ENCODE measurements around the gene ADAMTS9. TPM values are rescaled to one million over a fixed set of nuclear protein-coding genes. Genes with fewer than 3 reads are reported as not detected.

The ADAMTS9 gene
- total and polyA plus RNA-seq, 7 donors: 1.2 to 61.6 (median 16.1) TPM

- no peaks in the 10 kb centered on the region for H3K9me3 ChIP-seq
- H3K27ac ChIP-seq: no peak overlapping the region
- TF ChIP-seq POLR2A (IDR thresholded peaks at IDR 0.05): no peak
- no peak for TF ChIP-seq POLR2AphosphoS5 (IDR thresholded peaks at IDR 0.05)
- no peak for TF ChIP-seq CTCF (IDR thresholded peaks at IDR 0.05)
- no peak for TF ChIP-seq EP300 (IDR thresholded peaks at IDR 0.05)
- intact Hi-C loops (cut with DNase I): no loop called here
- H3K36me3 ChIP-seq: peaks cover 0 to 17% (median 3%) of the 10 kb centered on the region in 4 donors
- no peak overlapping the region for H3K4me3 ChIP-seq
- no peak for DNase-seq
- H3K27me3 ChIP-seq: no peaks in the 10 kb centered on the region
- H3K4me1 ChIP-seq: peaks cover 0 to 25% (median 21%) of the 10 kb centered on the region in 4 donors
- WGBS, 2 donors: 95 to 98% methylated on average over 2 of the region's 2 CpGs
Observed at GRCh38 chr3:64608741-64609140, 79.1 kb downstream of the ADAMTS9 start.

GRCh38 chr3:64607032-64607551 lies 80.7 kb downstream of the ADAMTS9 start:
- no peak overlapping the region for H3K4me3 ChIP-seq
- 93 to 99% methylated on average over 2 of the region's 2 CpGs for WGBS, 2 donors
- H3K27me3 ChIP-seq: no peaks in the 10 kb centered on the region
- no peak overlapping the region for H3K27ac ChIP-seq
- DNase-seq: no peak
- H3K4me1 ChIP-seq: peaks cover 0 to 9% (median 7%) of the 10 kb centered on the region in 4 donors
- TF ChIP-seq EP300 (IDR thresholded peaks at IDR 0.05) (no peak), POLR2AphosphoS5 (IDR thresholded peaks at IDR 0.05) (no peak), CTCF (IDR thresholded peaks at IDR 0.05) (no peak)
- H3K9me3 ChIP-seq: no peaks in the 10 kb centered on the region
- intact Hi-C loops (cut with DNase I): no loop called here
- H3K36me3 ChIP-seq: peaks cover 0 to 25% (median 4%) of the 10 kb centered on the region in 4 donors

- Histone ChIP-seq H3K36me3 (peaks cover 0 to 41% (median 9%) of the 10 kb centered on the region in 4 donors), H3K27me3 (no peaks in the 10 kb centered on the region), H3K27ac (no peak overlapping the region), H3K4me1 (no peaks in the 10 kb centered on the region), H3K9me3 (no peaks in the 10 kb centered on the region), H3K4me3 (no peak overlapping the region)
- intact Hi-C loops (cut with DNase I): no loop called here
- WGBS, 2 donors: 85 to 92% methylated on average over 3 of the region's 3 CpGs
- no peak for TF ChIP-seq EP300 (IDR thresholded peaks at IDR 0.05)
- TF ChIP-seq POLR2AphosphoS5 (IDR thresholded peaks at IDR 0.05): no peak
- TF ChIP-seq POLR2A (IDR thresholded peaks at IDR 0.05): no peak
- no peak for TF ChIP-seq CTCF (IDR thresholded peaks at IDR 0.05)
- DNase-seq: no peak
Observed at GRCh38 chr3:64604313-64604712, 83.5 kb downstream of the ADAMTS9 start.

GRCh38 chr3:64601824-64602223 lies 86.0 kb downstream of the ADAMTS9 start:
- peaks cover 0 to 44% (median 9%) of the 10 kb centered on the region in 4 donors for H3K36me3 ChIP-seq
- TF ChIP-seq POLR2AphosphoS5 (IDR thresholded peaks at IDR 0.05): no peak
- H3K4me1 ChIP-seq: no peaks in the 10 kb centered on the region
- no peaks in the 10 kb centered on the region for H3K9me3 ChIP-seq
- H3K27me3 ChIP-seq: no peaks in the 10 kb centered on the region
- H3K27ac ChIP-seq: no peak overlapping the region
- 96 to 98% methylated on average over 9 of the region's 9 CpGs for WGBS, 2 donors
- intact Hi-C loops (cut with DNase I): no loop called here
- H3K4me3 ChIP-seq: no peak overlapping the region
- no peak for DNase-seq

GRCh38 chr3:64600246-64600950 lies 87.4 kb downstream of the ADAMTS9 start:
- Histone ChIP-seq H3K27ac (no peak overlapping the region), H3K4me1 (peaks cover 0 to 4% (median 2%) of the 10 kb centered on the region in 4 donors), H3K36me3 (peaks cover 0 to 35% (median 9%) of the 10 kb centered on the region in 4 donors), H3K4me3 (no peak overlapping the region), H3K9me3 (no peaks in the 10 kb centered on the region), H3K27me3 (no peaks in the 10 kb centered on the region)
- intact Hi-C loops (cut with DNase I): no loop called here
- TF ChIP-seq EP300 (IDR thresholded peaks at IDR 0.05) (no peak), CTCF (IDR thresholded peaks at IDR 0.05) (no peak), POLR2AphosphoS5 (IDR thresholded peaks at IDR 0.05) (no peak), POLR2A (IDR thresholded peaks at IDR 0.05) (no peak)
- DNase-seq: no peak
- WGBS, 2 donors: 87 to 88% methylated on average over 9 of the region's 9 CpGs

Measured in sigmoid colon (tissue), 7 donors.